Activated CD8-positive, alpha-beta T cell treated with anti-CD3 and anti-CD28 coated beads, Interleukin-2, amount 10 ng/mL, durations not matched to agents 7 days and 5 days (primary cell): ENCODE data around the gene APBA3. TPM values are rescaled to one million over a fixed set of nuclear protein-coding genes. Genes with fewer than 3 reads are reported as not detected.

ENCODE experiments used
- ATAC-seq: fragments of 150-1000 bp; cut with Tn5 transposase; one replicate; pipeline ENCODE4 v1.10.0; 2021; ENCODE audit warnings: moderate library complexity
- CTCF ChIA-PET: fragments of 350-600 bp; sonication (Branson Sonifier 250); formaldehyde crosslinking; loops from one replicate; lab custom pipeline; 2021; ENCODE audit warnings: antibody characterized with exemption; lab: Charles Lee
- POLR2A ChIA-PET: fragments of 350-600 bp; sonication (Branson Sonifier 250); formaldehyde crosslinking; loops from one replicate; lab custom pipeline; 2021; ENCODE audit warnings: antibody characterized with exemption; lab: Charles Lee
- DNase-seq: peaks from one replicate; pipeline ENCODE4 v3.0.0-alpha.2; 2020
- H3K27ac Mint-ChIP-seq: one replicate; pipeline ENCODE4 v1.8.0; 2021; ENCODE audit warnings: mild to moderate bottlenecking, mixed read lengths
- H3K27me3 Mint-ChIP-seq: one replicate; pipeline ENCODE4 v1.8.0; 2021; ENCODE audit warnings: low read depth, mixed read lengths
- H3K36me3 Mint-ChIP-seq: one replicate; pipeline ENCODE4 v1.8.0; 2021; ENCODE audit warnings: low read depth, mixed read lengths
- H3K4me1 Mint-ChIP-seq: one replicate; pipeline ENCODE4 v1.8.0; 2021; ENCODE audit warnings: low read depth, mixed read lengths
- H3K4me3 Mint-ChIP-seq: one replicate; pipeline ENCODE4 v1.8.0; 2021; ENCODE audit warnings: mild to moderate bottlenecking, mixed read lengths
- H3K9me3 Mint-ChIP-seq: one replicate; pipeline ENCODE4 v1.8.0; 2022; ENCODE audit warnings: mixed read lengths; ENCODE audit not compliant: insufficient read depth
- total RNA-seq, 2 experiments: library from RNA; stranded (reverse); gene quantifications; one replicate each; pipeline ENCODE4 v1.2.3, GENCODE V29; 2021

APBA3 gene
- total RNA-seq, 2 experiments from 2014 or later = 39.6 to 40.5 TPM

GRCh38 chr19:3776479-3777040 is 15.1 kb upstream of the APBA3 start:
- ATAC-seq = no peak
- Mint-ChIP-seq H3K36me3 (peaks cover 8% of the 10 kb centered on the region), H3K27ac (no peak overlapping the region), H3K4me1 (peaks cover 15% of the 10 kb centered on the region), H3K27me3 (no peaks in the 10 kb centered on the region), H3K4me3 (no peak overlapping the region), H3K9me3 (peaks cover 8% of the 10 kb centered on the region)
- CTCF ChIA-PET = no interaction called here
- no peak for DNase-seq
- POLR2A ChIA-PET = no interaction called here

- POLR2A ChIA-PET = no interaction called here
- CTCF ChIA-PET = interaction anchor here (1.6 kb wide), 1 partner anchor 13 kb away, joined by 6 read pairs; the partner anchor contains the start of gene MRPL54
- Mint-ChIP-seq H3K27me3 (no peaks in the 10 kb centered on the region), H3K4me3 (no peak overlapping the region), H3K9me3 (peaks cover under 1% of the 10 kb centered on the region), H3K4me1 (peaks cover 8% of the 10 kb centered on the region), H3K27ac (no peak overlapping the region), H3K36me3 (peaks cover under 1% of the 10 kb centered on the region)
- no peak for ATAC-seq
- DNase-seq = no peak
Measured at GRCh38 chr19:3775831-3776230, 14.3 kb upstream of the APBA3 start.

- ChIA-PET CTCF (interaction anchor here (1.6 kb wide), 1 partner anchor 13 kb away, joined by 6 read pairs; the partner anchor contains the start of gene MRPL54), POLR2A (interaction anchor here (0.6 kb wide), 1 partner anchor 12 kb away, joined by 3 read pairs; no protein-coding TSS in a partner anchor)
- no peaks in the 10 kb centered on the region for H3K36me3 Mint-ChIP-seq
- ATAC-seq (no peak), DNase-seq (no peak)
- no peaks in the 10 kb centered on the region for H3K27me3 Mint-ChIP-seq
- no peak overlapping the region for H3K27ac Mint-ChIP-seq
- peaks cover 7% of the 10 kb centered on the region for H3K4me1 Mint-ChIP-seq
- no peak overlapping the region for H3K4me3 Mint-ChIP-seq
- H3K9me3 Mint-ChIP-seq = no peaks in the 10 kb centered on the region
Measured at GRCh38 chr19:3775374-3775711, 13.9 kb upstream of the APBA3 start.

- no peak for ATAC-seq
- H3K27ac Mint-ChIP-seq = no peak overlapping the region
- CTCF ChIA-PET = interaction anchor here (1.5 to 1.6 kb wide), 2 partner anchors 12 to 47 kb away, joined by 4 to 6 read pairs; partner anchors contain the start of gene MRPL54
- no peak for DNase-seq
- peaks cover 7% of the 10 kb centered on the region for H3K4me1 Mint-ChIP-seq
- H3K27me3 Mint-ChIP-seq = no peaks in the 10 kb centered on the region
- no peaks in the 10 kb centered on the region for H3K36me3 Mint-ChIP-seq
- H3K9me3 Mint-ChIP-seq = no peaks in the 10 kb centered on the region
- H3K4me3 Mint-ChIP-seq = no peak overlapping the region
- POLR2A ChIA-PET = interaction anchor here (0.6 kb wide), 1 partner anchor 11 kb away, joined by 3 read pairs; no protein-coding TSS in a partner anchor
Measured at GRCh38 chr19:3774621-3775373, 13.3 kb upstream of the APBA3 start.

GRCh38 chr19:3773814-3774515 is 12.5 kb upstream of the APBA3 start:
- H3K9me3 Mint-ChIP-seq = no peaks in the 10 kb centered on the region
- ATAC-seq (no peak), DNase-seq (no peak)
- peaks cover under 1% of the 10 kb centered on the region for H3K36me3 Mint-ChIP-seq
- ChIA-PET POLR2A (no interaction called here), CTCF (interaction anchor here (1.3 to 1.6 kb wide), 3 partner anchors 11 to 48 kb away, joined by 3 to 6 read pairs (median 4); partner anchors contain the start of gene MRPL54)
- H3K27me3 Mint-ChIP-seq = no peaks in the 10 kb centered on the region
- H3K4me1 Mint-ChIP-seq = peaks cover 8% of the 10 kb centered on the region
- H3K27ac Mint-ChIP-seq = no peak overlapping the region
- H3K4me3 Mint-ChIP-seq = no peak overlapping the region

GRCh38 chr19:3771906-3772455 is 10.5 kb upstream of the APBA3 start, which contains the start of gene RAX2:
Gene RAX2 (minus strand): TSS chr19:3772228. CDS start chr19:3771742, 486 bp downstream.
- Mint-ChIP-seq H3K36me3 (peaks cover 9% of the 10 kb centered on the region), H3K4me3 (no peak within 1 kb of the TSS), H3K4me1 (peaks cover 18% of the 10 kb centered on the region), H3K27me3 (no peaks in the 10 kb centered on the region), H3K27ac (peak within 1 kb of the TSS; percentile 0), H3K9me3 (no peaks in the 10 kb centered on the region)
- CTCF ChIA-PET = no interaction called here
- ATAC-seq = no peak
- DNase-seq = no peak
- POLR2A ChIA-PET = interaction anchor here (1.2 kb wide), 1 partner anchor 9 kb away, joined by 8 read pairs; the partner anchor contains the start of gene MRPL54

GRCh38 chr19:3771000-3771905 is 9.8 kb upstream of the APBA3 start:
- ATAC-seq (no peak), DNase-seq (no peak)
- ChIA-PET POLR2A (interaction anchor here (1.2 kb wide), 1 partner anchor 9 kb away, joined by 8 read pairs; the partner anchor contains the start of gene MRPL54), CTCF (no interaction called here)
- H3K9me3 Mint-ChIP-seq = no peaks in the 10 kb centered on the region
- peak overlapping the region; percentile 0 for H3K27ac Mint-ChIP-seq
- H3K27me3 Mint-ChIP-seq = no peaks in the 10 kb centered on the region
- H3K4me1 Mint-ChIP-seq = peaks cover 26% of the 10 kb centered on the region
- H3K4me3 Mint-ChIP-seq = no peak overlapping the region
- peaks cover 15% of the 10 kb centered on the region for H3K36me3 Mint-ChIP-seq

- CTCF ChIA-PET = no interaction called here
Measured at GRCh38 chr19:3770136-3770999, 8.9 kb upstream of the APBA3 start.

GRCh38 chr19:3769494-3769893 is 8.0 kb upstream of the APBA3 start:
- H3K36me3 Mint-ChIP-seq = peaks cover 17% of the 10 kb centered on the region
- no peaks in the 10 kb centered on the region for H3K9me3 Mint-ChIP-seq
- H3K27me3 Mint-ChIP-seq = no peaks in the 10 kb centered on the region
- POLR2A ChIA-PET = interaction anchor here (0.6 kb wide), 1 partner anchor 9 kb away, joined by 4 read pairs; no protein-coding TSS in a partner anchor
- no peak overlapping the region for H3K27ac Mint-ChIP-seq
- DNase-seq (no peak), ATAC-seq (no peak)
- CTCF ChIA-PET = no interaction called here
- H3K4me3 Mint-ChIP-seq = no peak overlapping the region
- peaks cover 27% of the 10 kb centered on the region for H3K4me1 Mint-ChIP-seq

More at GRCh38 chr19:3770136-3770999, 8.9 kb upstream of the APBA3 start:
- POLR2A ChIA-PET = interaction anchor here (1.2 kb wide), 1 partner anchor 8 kb away, joined by 8 read pairs; the partner anchor contains the start of gene MRPL54
- DNase-seq (no peak), ATAC-seq (no peak)
- Mint-ChIP-seq H3K36me3 (peaks cover 17% of the 10 kb centered on the region), H3K27ac (peak overlapping the region; percentile 25), H3K4me3 (no peak overlapping the region), H3K4me1 (peaks cover 27% of the 10 kb centered on the region), H3K27me3 (no peaks in the 10 kb centered on the region), H3K9me3 (no peaks in the 10 kb centered on the region)

- Mint-ChIP-seq H3K27ac (no peak overlapping the region), H3K27me3 (no peaks in the 10 kb centered on the region), H3K9me3 (no peaks in the 10 kb centered on the region), H3K36me3 (peaks cover 17% of the 10 kb centered on the region), H3K4me1 (peaks cover 27% of the 10 kb centered on the region), H3K4me3 (no peak overlapping the region)
- ChIA-PET POLR2A (no interaction called here), CTCF (no interaction called here)
- no peak for ATAC-seq
- DNase-seq = no peak
Measured at GRCh38 chr19:3768748-3769099, 7.2 kb upstream of the APBA3 start.
